ENCODE data around the gene HACD2. TPM values are rescaled to one million over a fixed set of nuclear protein-coding genes. Genes with fewer than 3 reads are reported as not detected.

HACD2 gene
- total and polyA plus RNA-seq, 9 of the 15 experiments (the other 6 are each of a cell fraction or from before 2014, with no cell fraction given): 1.3 to 10.5 (median 3.8) TPM

DNA sequence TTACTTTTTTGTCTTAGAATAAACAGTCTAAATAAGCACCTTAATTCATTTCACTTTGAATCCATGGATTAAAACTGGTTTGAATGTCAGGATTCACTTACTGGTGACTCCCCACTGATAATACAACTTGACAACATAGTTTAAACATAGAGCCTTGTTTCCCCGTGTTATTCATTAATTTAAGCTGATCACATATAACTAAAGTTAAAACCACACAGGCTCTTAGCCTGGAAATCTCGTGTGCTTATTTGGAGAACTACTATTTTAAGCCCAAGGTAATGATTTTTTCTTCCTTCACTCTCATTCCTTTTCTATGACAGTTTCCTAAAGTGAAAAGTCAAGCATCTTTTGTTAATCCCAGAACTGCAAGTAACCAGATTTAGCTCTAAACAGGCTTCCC is 64.2 kb downstream of the HACD2 start (continued):
- TF ChIP-seq, protein P1, sequence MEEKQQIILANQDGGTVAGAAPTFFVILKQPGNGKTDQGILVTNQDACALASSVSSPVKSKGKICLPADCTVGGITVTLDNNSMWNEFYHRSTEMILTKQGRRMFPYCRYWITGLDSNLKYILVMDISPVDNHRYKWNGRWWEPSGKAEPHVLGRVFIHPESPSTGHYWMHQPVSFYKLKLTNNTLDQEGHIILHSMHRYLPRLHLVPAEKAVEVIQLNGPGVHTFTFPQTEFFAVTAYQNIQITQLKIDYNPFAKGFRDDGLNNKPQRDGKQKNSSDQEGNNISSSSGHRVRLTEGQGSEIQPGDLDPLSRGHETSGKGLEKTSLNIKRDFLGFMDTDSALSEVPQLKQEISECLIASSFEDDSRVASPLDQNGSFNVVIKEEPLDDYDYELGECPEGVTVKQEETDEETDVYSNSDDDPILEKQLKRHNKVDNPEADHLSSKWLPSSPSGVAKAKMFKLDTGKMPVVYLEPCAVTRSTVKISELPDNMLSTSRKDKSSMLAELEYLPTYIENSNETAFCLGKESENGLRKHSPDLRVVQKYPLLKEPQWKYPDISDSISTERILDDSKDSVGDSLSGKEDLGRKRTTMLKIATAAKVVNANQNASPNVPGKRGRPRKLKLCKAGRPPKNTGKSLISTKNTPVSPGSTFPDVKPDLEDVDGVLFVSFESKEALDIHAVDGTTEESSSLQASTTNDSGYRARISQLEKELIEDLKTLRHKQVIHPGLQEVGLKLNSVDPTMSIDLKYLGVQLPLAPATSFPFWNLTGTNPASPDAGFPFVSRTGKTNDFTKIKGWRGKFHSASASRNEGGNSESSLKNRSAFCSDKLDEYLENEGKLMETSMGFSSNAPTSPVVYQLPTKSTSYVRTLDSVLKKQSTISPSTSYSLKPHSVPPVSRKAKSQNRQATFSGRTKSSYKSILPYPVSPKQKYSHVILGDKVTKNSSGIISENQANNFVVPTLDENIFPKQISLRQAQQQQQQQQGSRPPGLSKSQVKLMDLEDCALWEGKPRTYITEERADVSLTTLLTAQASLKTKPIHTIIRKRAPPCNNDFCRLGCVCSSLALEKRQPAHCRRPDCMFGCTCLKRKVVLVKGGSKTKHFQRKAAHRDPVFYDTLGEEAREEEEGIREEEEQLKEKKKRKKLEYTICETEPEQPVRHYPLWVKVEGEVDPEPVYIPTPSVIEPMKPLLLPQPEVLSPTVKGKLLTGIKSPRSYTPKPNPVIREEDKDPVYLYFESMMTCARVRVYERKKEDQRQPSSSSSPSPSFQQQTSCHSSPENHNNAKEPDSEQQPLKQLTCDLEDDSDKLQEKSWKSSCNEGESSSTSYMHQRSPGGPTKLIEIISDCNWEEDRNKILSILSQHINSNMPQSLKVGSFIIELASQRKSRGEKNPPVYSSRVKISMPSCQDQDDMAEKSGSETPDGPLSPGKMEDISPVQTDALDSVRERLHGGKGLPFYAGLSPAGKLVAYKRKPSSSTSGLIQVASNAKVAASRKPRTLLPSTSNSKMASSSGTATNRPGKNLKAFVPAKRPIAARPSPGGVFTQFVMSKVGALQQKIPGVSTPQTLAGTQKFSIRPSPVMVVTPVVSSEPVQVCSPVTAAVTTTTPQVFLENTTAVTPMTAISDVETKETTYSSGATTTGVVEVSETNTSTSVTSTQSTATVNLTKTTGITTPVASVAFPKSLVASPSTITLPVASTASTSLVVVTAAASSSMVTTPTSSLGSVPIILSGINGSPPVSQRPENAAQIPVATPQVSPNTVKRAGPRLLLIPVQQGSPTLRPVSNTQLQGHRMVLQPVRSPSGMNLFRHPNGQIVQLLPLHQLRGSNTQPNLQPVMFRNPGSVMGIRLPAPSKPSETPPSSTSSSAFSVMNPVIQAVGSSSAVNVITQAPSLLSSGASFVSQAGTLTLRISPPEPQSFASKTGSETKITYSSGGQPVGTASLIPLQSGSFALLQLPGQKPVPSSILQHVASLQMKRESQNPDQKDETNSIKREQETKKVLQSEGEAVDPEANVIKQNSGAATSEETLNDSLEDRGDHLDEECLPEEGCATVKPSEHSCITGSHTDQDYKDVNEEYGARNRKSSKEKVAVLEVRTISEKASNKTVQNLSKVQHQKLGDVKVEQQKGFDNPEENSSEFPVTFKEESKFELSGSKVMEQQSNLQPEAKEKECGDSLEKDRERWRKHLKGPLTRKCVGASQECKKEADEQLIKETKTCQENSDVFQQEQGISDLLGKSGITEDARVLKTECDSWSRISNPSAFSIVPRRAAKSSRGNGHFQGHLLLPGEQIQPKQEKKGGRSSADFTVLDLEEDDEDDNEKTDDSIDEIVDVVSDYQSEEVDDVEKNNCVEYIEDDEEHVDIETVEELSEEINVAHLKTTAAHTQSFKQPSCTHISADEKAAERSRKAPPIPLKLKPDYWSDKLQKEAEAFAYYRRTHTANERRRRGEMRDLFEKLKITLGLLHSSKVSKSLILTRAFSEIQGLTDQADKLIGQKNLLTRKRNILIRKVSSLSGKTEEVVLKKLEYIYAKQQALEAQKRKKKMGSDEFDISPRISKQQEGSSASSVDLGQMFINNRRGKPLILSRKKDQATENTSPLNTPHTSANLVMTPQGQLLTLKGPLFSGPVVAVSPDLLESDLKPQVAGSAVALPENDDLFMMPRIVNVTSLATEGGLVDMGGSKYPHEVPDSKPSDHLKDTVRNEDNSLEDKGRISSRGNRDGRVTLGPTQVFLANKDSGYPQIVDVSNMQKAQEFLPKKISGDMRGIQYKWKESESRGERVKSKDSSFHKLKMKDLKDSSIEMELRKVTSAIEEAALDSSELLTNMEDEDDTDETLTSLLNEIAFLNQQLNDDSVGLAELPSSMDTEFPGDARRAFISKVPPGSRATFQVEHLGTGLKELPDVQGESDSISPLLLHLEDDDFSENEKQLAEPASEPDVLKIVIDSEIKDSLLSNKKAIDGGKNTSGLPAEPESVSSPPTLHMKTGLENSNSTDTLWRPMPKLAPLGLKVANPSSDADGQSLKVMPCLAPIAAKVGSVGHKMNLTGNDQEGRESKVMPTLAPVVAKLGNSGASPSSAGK (IDR thresholded peaks at IDR 0.05): no peak
- TF ChIP-seq ZNF695 (CRISPR knock-in tag; IDR thresholded peaks at IDR 0.05): no peak
- TF ChIP-seq NCOR1 (IDR thresholded peaks at IDR 0.05): no peak
